Endodermal cell (in vitro differentiated cells): ENCODE data around the gene ASAP2. TPM values are rescaled to one million over a fixed set of nuclear protein-coding genes. Genes with fewer than 3 reads are reported as not detected.
A peak's percentile ranks its signal among the peaks of the same experiment; 100 is the strongest.

Experiments used
- DNase-seq: peaks from one replicate; pipeline ENCODE4 v3.0.0-alpha.2; 2017
- H3K27ac ChIP-seq: 2 replicates; pipeline ENCODE4 v1.5.1; 2013; ENCODE audit warnings: mild to moderate bottlenecking, low read depth, low read length, moderate library complexity
- H3K27me3 ChIP-seq: 2 replicates; pipeline ENCODE4 v1.6.1; 2013; ENCODE audit warnings: mild to moderate bottlenecking, low read length, moderate library complexity; ENCODE audit not compliant: insufficient read depth, control insufficient read depth, poor library complexity, severe bottlenecking
- H3K36me3 ChIP-seq: 2 replicates; pipeline ENCODE4 v1.7.0; 2013; ENCODE audit warnings: mild to moderate bottlenecking, low read length, moderate library complexity; ENCODE audit not compliant: control insufficient read depth, insufficient read depth
- H3K4me1 ChIP-seq: one replicate; pipeline ENCODE4 v1.7.0; 2013; ENCODE audit warnings: low read length; ENCODE audit not compliant: control insufficient read depth, insufficient read depth
- H3K4me3 ChIP-seq: 2 replicates; pipeline ENCODE4 v1.5.1; 2013; ENCODE audit warnings: mild to moderate bottlenecking, low read length, moderate library complexity
- H3K9ac ChIP-seq: 2 replicates; pipeline ENCODE4 v1.6.1; 2013; ENCODE audit warnings: mild to moderate bottlenecking, low read length, moderate library complexity; ENCODE audit not compliant: poor library complexity, severe bottlenecking; ENCODE audit errors: extremely low read depth
- H3K9me3 ChIP-seq: 2 replicates; pipeline ENCODE4 v1.6.1; 2013; ENCODE audit warnings: mild to moderate bottlenecking, low read length, moderate library complexity; ENCODE audit not compliant: control insufficient read depth
- H3K27ac Mint-ChIP-seq: 2 replicates; pipeline ENCODE4 v1.8.0; 2020; ENCODE audit warnings: mixed read lengths
- H3K27me3 Mint-ChIP-seq: 2 replicates; pipeline ENCODE4 v1.8.0; 2021; ENCODE audit warnings: mild to moderate bottlenecking, mixed read lengths; ENCODE audit not compliant: insufficient read depth
- H3K36me3 Mint-ChIP-seq: 2 replicates; pipeline ENCODE4 v1.8.0; 2020; ENCODE audit warnings: low read depth, mixed read lengths
- H3K4me1 Mint-ChIP-seq: 2 replicates; pipeline ENCODE4 v1.8.0; 2020; ENCODE audit warnings: mixed read lengths
- H3K4me3 Mint-ChIP-seq: 2 replicates; pipeline ENCODE4 v1.8.0; 2020; ENCODE audit warnings: mild to moderate bottlenecking, moderate library complexity, mixed read lengths
- H3K9me3 Mint-ChIP-seq: 2 replicates; pipeline ENCODE4 v1.8.0; 2020; ENCODE audit warnings: mild to moderate bottlenecking, mixed read lengths
- WGBS, 2 experiments: methylation state at CpG; one replicate each; pipeline versions ENCODE4 v1.1.5 to v1.1.7; 2013; ENCODE audit warnings: missing lambda C conversion rate in 2 of 2, mixed read lengths in 1 of 2; ENCODE audit not compliant: insufficient coverage in 1 of 2, insufficient read length in 1 of 2; 5-methylcytosine and 5-hydroxymethylcytosine counted together
- total RNA-seq, 2 donors: library from RNA; stranded (reverse); fragmentation: NEBNext Ultra II Directional in 1 of 2; extraction: Animal tissue kit (Norgen Biotek cat#: 25700) in 1 of 2; gene quantifications; 2 replicates in 1 of 2; 3 replicates in 1 of 2; pipeline ENCODE4 v1.2.1, GENCODE V29; 2021
- TF ChIP-seq, protein P1 (sequence below): fragments of 200-600 bp; sonication (generic); conservative IDR thresholded peaks from 2 replicates; pipeline ENCODE4 v1.5.0; 2021; ENCODE audit warnings: antibody characterized with exemption, mild to moderate bottlenecking

The ASAP2 gene
- total RNA-seq, 2 donors from 2014 or later, result 11.8 to 20.4 TPM

DNA sequence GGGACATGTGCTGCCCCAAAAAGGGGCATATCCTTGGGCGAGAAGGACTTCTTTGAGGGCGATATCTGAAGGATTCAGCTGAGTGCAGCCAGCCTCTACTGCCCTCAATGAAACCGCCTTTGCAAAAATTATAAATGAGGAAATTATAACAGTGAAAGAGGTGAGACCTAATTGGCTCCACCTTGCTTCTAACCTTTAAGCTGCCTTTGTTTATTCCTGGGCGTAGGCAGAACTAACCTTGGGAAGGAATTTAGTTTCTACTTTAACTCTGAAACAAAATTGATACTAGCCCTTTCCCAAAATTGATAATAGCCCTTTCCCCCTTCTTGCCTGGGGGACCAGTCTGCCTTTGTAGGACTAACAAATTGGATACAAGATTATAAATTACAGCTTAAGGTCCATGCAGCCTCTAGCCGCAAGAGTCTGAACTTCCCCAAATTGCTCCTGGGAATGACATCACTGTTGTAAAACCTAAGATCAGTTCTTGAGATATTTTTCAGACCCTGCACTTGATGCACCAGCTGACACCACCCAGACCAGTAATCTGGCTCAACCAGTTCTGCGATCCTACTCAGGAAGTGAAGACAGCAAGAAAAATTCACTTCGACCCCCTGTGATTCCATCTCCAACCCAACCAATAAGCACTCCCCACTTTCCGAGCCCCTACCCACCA lies 36.0 kb upstream of the ASAP2 start:
- 90 to 96% methylated on average over 5 to 8 of the region's 8 CpGs for WGBS, 2 experiments
- H3K4me3 ChIP-seq, result no peak overlapping the region
- no peaks in the 10 kb centered on the region for H3K27me3 ChIP-seq
- H3K36me3 Mint-ChIP-seq, result no peaks in the 10 kb centered on the region
- no peak overlapping the region for H3K4me3 Mint-ChIP-seq
- H3K36me3 ChIP-seq, result no peaks in the 10 kb centered on the region
- TF ChIP-seq, protein P1, sequence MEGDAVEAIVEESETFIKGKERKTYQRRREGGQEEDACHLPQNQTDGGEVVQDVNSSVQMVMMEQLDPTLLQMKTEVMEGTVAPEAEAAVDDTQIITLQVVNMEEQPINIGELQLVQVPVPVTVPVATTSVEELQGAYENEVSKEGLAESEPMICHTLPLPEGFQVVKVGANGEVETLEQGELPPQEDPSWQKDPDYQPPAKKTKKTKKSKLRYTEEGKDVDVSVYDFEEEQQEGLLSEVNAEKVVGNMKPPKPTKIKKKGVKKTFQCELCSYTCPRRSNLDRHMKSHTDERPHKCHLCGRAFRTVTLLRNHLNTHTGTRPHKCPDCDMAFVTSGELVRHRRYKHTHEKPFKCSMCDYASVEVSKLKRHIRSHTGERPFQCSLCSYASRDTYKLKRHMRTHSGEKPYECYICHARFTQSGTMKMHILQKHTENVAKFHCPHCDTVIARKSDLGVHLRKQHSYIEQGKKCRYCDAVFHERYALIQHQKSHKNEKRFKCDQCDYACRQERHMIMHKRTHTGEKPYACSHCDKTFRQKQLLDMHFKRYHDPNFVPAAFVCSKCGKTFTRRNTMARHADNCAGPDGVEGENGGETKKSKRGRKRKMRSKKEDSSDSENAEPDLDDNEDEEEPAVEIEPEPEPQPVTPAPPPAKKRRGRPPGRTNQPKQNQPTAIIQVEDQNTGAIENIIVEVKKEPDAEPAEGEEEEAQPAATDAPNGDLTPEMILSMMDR, result no peak
- no peaks in the 10 kb centered on the region for H3K4me1 ChIP-seq
- H3K27ac Mint-ChIP-seq, result no peak overlapping the region
- H3K27ac ChIP-seq, result no peak overlapping the region
- peaks cover 17% of the 10 kb centered on the region for H3K4me1 Mint-ChIP-seq
- peaks cover 4% of the 10 kb centered on the region for H3K27me3 Mint-ChIP-seq
- H3K9me3 ChIP-seq, result no peaks in the 10 kb centered on the region
- peaks cover 3% of the 10 kb centered on the region for H3K9me3 Mint-ChIP-seq
- H3K9ac ChIP-seq, result no peak overlapping the region
- DNase-seq, result no peak

DNA sequence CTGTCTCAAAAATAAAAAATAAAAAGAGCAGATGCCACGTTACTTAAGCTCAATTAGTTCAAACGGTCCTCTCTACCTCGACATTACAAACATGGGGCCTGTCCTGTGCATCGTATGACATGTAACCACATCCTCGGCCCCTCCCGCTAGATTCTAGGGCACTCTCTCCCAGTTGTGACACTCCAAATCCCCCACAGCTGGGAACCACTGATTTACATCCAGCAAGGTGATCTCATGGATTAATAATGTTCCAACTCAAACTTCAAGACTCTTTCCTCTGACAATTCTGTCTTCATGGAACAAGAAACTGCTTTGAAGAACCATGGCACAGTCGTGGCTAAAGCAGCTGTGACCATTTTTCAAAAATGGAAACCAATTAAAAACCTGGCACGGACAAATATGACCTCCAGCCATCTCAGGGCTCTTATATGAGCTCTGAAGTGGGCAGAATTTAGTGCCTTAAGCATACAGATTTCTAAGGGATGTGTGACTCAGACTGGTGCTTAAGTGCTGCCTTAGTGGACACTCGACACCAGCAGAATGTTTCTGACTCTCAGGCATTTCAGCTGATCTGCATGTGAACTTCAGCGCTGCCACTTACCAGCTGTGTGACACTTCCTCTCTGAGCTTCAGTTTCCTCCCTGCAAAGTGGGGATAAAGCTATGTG lies 31.7 kb upstream of the ASAP2 start:
- TF ChIP-seq, protein P1, result no peak
- no peaks in the 10 kb centered on the region for H3K36me3 Mint-ChIP-seq
- no peaks in the 10 kb centered on the region for H3K9me3 Mint-ChIP-seq
- Histone ChIP-seq H3K4me3 (no peak overlapping the region), H3K27me3 (no peaks in the 10 kb centered on the region), H3K9me3 (no peaks in the 10 kb centered on the region), H3K9ac (no peak overlapping the region), H3K36me3 (no peaks in the 10 kb centered on the region), H3K4me1 (peaks cover 7% of the 10 kb centered on the region), H3K27ac (no peak overlapping the region)
- peaks cover 2% of the 10 kb centered on the region for H3K27me3 Mint-ChIP-seq
- peaks cover 21% of the 10 kb centered on the region for H3K4me1 Mint-ChIP-seq
- H3K27ac Mint-ChIP-seq, result no peak overlapping the region
- 79 to 82% methylated on average over 10 of the region's 10 CpGs for WGBS, 2 experiments
- H3K4me3 Mint-ChIP-seq, result no peak overlapping the region
- peak; percentile 66 for DNase-seq

DNA sequence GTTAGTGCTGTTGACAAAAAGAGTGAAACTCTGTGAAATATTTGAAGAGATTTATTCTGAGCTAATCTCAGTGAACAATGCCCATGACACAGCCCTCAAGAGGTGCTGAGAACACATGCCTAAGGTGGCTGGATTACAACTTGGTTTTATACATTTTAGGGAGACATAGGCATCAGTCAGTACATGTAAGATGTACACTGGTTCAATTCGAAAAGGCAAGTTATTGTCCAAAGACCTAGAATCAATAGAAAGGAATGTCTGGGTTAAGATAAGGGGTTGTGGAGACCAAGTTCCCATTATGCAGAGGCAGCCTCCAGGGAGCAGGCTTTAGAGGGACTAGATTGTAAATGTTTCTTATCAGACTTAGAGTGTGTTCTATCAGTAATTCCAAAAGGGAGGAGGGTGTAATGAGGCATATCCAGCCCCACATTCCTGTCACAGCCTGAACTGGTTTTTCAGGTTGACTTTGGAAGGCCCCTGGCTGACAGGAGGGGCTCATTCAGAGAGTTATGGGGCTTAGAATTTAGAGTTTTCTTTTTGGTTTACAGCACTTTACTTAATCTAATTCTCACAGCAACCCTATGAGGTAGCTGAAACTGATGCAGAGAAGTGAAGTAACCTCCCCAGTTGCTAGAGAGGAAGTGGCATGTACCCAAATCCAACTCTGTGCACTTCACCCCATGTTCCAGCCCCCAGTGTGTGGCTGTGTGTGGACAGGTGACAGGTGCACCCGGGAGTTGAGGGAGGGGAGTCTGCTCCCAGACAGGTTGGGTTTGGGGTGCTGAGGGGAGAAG lies 28.3 kb upstream of the ASAP2 start:
- H3K9me3 ChIP-seq, result no peaks in the 10 kb centered on the region
- H3K27me3 ChIP-seq, result no peaks in the 10 kb centered on the region
- peaks cover 7% of the 10 kb centered on the region for H3K4me1 ChIP-seq
- peak overlapping the region; percentile 47 for H3K4me3 ChIP-seq
- no peak overlapping the region for H3K9ac ChIP-seq
- WGBS, 2 experiments, result 75 to 86% methylated on average over 1 to 2 of the region's 2 CpGs
- peak; percentile 66 for DNase-seq
- peaks cover 4% of the 10 kb centered on the region for H3K27me3 Mint-ChIP-seq
- peak overlapping the region; percentile 78 for H3K27ac Mint-ChIP-seq
- peaks cover 3% of the 10 kb centered on the region for H3K9me3 Mint-ChIP-seq
- no peaks in the 10 kb centered on the region for H3K36me3 ChIP-seq
- H3K36me3 Mint-ChIP-seq, result no peaks in the 10 kb centered on the region
- peaks cover 16% of the 10 kb centered on the region for H3K4me1 Mint-ChIP-seq
- TF ChIP-seq, protein P1, result no peak
- H3K27ac ChIP-seq, result peak overlapping the region; percentile 42
- H3K4me3 Mint-ChIP-seq, result no peak overlapping the region
